ENCODE measurements around the gene ZNF578. TPM values are rescaled to one million over a fixed set of nuclear protein-coding genes. Genes with fewer than 3 reads are reported as not detected.
"Not testable (repeated sequence)": the region's sequence is repeated elsewhere in the genome, so short reads cannot be mapped to it uniquely, and the experiment has no call there.

The ZNF578 gene
- total and polyA plus RNA-seq, 4 donors: 0.63 to 3.8 (median 1.8) TPM

- 97 to 98% methylated on average over 8 of the region's 8 CpGs for WGBS, 2 donors
These were observed 108.3 kb downstream of the ZNF578 start for GRCh38 chr19:52561611-52562010.

More at GRCh38 chr19:52561611-52562010, 108.3 kb downstream of the ZNF578 start:
- H3K36me3 ChIP-seq (ENCODE audit: control insufficient read depth in 1 of 2, insufficient read depth in 2 of 2, low read length in 1 of 2); ATAC-seq (ENCODE audit: low FRiP score); H3K27me3 ChIP-seq (ENCODE audit: control insufficient read depth in 1 of 2, insufficient read depth in 2 of 2, low read length in 1 of 2); H3K4me1 ChIP-seq (ENCODE audit: control insufficient read depth in 1 of 2, insufficient read depth in 2 of 2, low read length in 2 of 2); H3K27ac ChIP-seq (ENCODE audit: low read depth in 1 of 2, low read length in 2 of 2); H3K4me3 ChIP-seq (ENCODE audit: low read length in 2 of 2); H3K9me3 ChIP-seq (ENCODE audit: control insufficient read depth, low read length); DNase-seq; intact Hi-C loops (cut with DNase I): not testable (repeated sequence)

Other genes starting within 250 kb of the ZNF578 start
- 10 to 100 TPM; 16.6 to 20.5 TPM for gene ZNF766, start 184.0 kb upstream of the ZNF578 start, total RNA-seq
- gene ZNF766, start 184.0 kb upstream of the ZNF578 start, polyA plus RNA-seq: 10 to 100 TPM in 1 of 2 donors, 1 to 10 TPM in 1; 6.1 to 10.9 TPM
- gene ZNF480, start 156.4 kb upstream of the ZNF578 start, total RNA-seq: 10 to 100 TPM in 1 of 2 donors, 1 to 10 TPM in 1; 10.0 to 15.7 TPM
- 1 to 10 TPM; 5.4 to 6.0 TPM for gene ZNF480, start 156.4 kb upstream of the ZNF578 start, polyA plus RNA-seq
- gene ZNF610, start 117.3 kb upstream of the ZNF578 start, total RNA-seq: 1 to 10 TPM; 2.2 to 3.2 TPM
- gene ZNF610, start 117.3 kb upstream of the ZNF578 start, polyA plus RNA-seq: 1 to 10 TPM in 1 of 2 donors, under 1 TPM in 1; 0.50 to 1.6 TPM
- gene ZNF880, start 83.6 kb upstream of the ZNF578 start, total RNA-seq: 10 to 100 TPM; 23.3 to 29.7 TPM
- gene ZNF880, start 83.6 kb upstream of the ZNF578 start, polyA plus RNA-seq: 10 to 100 TPM; 14.3 to 18.4 TPM
- gene ZNF528, start 55.7 kb upstream of the ZNF578 start, total RNA-seq: 10 to 100 TPM; 24.4 to 32.1 TPM
- 10 to 100 TPM in 1 of 2 donors, 1 to 10 TPM in 1; 3.4 to 15.9 TPM for gene ZNF528, start 55.7 kb upstream of the ZNF578 start, polyA plus RNA-seq
- 1 to 10 TPM in 1 of 2 donors, not detected in 1; 1.1 TPM for gene ZNF534, start 24.4 kb upstream of the ZNF578 start, total RNA-seq
- under 1 TPM in 1 of 2 donors, not detected in 1; 0.77 TPM for gene ZNF534, start 24.4 kb upstream of the ZNF578 start, polyA plus RNA-seq
- 10 to 100 TPM; 19.2 to 36.4 TPM for gene ZNF808, start 74.1 kb downstream of the ZNF578 start, total RNA-seq
- gene ZNF808, start 74.1 kb downstream of the ZNF578 start, polyA plus RNA-seq: 1 to 10 TPM; 1.1 to 2.8 TPM
- 10 to 100 TPM; 15.4 to 26.6 TPM for gene ZNF701, start 116.7 kb downstream of the ZNF578 start, total RNA-seq
- gene ZNF701, start 116.7 kb downstream of the ZNF578 start, polyA plus RNA-seq: 1 to 10 TPM; 5.1 to 6.4 TPM
- 10 to 100 TPM; 51.3 to 78.7 TPM for gene ZNF83, start 184.8 kb downstream of the ZNF578 start, total RNA-seq
- 100 to 1,000 TPM in 1 of 2 donors, 10 to 100 TPM in 1; 38.4 to 144 TPM for gene ZNF83, start 184.8 kb downstream of the ZNF578 start, polyA plus RNA-seq

Measured in aorta (tissue), 5 donors.